Neural cell (in vitro differentiated cells): ENCODE data around the gene SEBOX. TPM values are rescaled to one million over a fixed set of nuclear protein-coding genes. Genes with fewer than 3 reads are reported as not detected.

Source experiments
- H2AFZ ChIP-seq: fragments of 200-600, 300-800 bp; sonication (generic), shearing (Covaris generic); 2 replicates; pipeline ENCODE4 v1.6.0; 2014; ENCODE audit warnings: low read depth, mild to moderate bottlenecking, antibody characterized with exemption, low read length, moderate library complexity
- H3F3A ChIP-seq: fragments of 200-600 bp; shearing (Covaris generic); 2 replicates; pipeline ENCODE4 v1.6.1; 2016; ENCODE audit warnings: mild to moderate bottlenecking, moderate library complexity, mixed read lengths, antibody characterized with exemption, low read length; ENCODE audit not compliant: insufficient read depth, poor library complexity, severe bottlenecking
- H3K27ac ChIP-seq: fragments of 200-600, 300-800 bp; sonication (generic), shearing (Covaris generic); 2 replicates; pipeline ENCODE4 v1.5.1; 2014; ENCODE audit warnings: mild to moderate bottlenecking, low read length, moderate library complexity
- H3K27me3 ChIP-seq: fragments of 300-800, 200-600 bp; sonication (generic), shearing (Covaris generic); 2 replicates; pipeline ENCODE4 v1.6.0; 2014; ENCODE audit warnings: mild to moderate bottlenecking, low read depth, low read length, moderate library complexity; ENCODE audit not compliant: insufficient read depth
- H3K36me3 ChIP-seq: fragments of 300-800, 200-600 bp; sonication (generic), shearing (Covaris generic); 2 replicates; pipeline ENCODE4 v1.5.1; 2014; ENCODE audit warnings: mild to moderate bottlenecking, antibody characterized with exemption, low read length, moderate library complexity; ENCODE audit not compliant: insufficient read depth
- H3K4me2 ChIP-seq: fragments of 300-800, 200-600 bp; sonication (generic), shearing (Covaris generic); 2 replicates; pipeline ENCODE4 v1.6.0; 2014; ENCODE audit warnings: mild to moderate bottlenecking, low read length
- H3K4me3 ChIP-seq: fragments of 300-800, 200-600 bp; sonication (generic), shearing (Covaris generic); 2 replicates; pipeline ENCODE4 v1.5.1; 2014; ENCODE audit warnings: mild to moderate bottlenecking, low read length, moderate library complexity
- H3K79me2 ChIP-seq: fragments of 200-600 bp; shearing (Covaris generic); replicated peaks from 2 replicates; pipeline ENCODE4 v1.6.0; 2014; ENCODE audit warnings: mild to moderate bottlenecking, low read length, moderate library complexity; ENCODE audit not compliant: insufficient read depth
- H3K9ac ChIP-seq: fragments of 300-800, 200-600 bp; sonication (generic), shearing (Covaris generic); 2 replicates; pipeline ENCODE4 v1.6.1; 2016; ENCODE audit warnings: mild to moderate bottlenecking, low read length, mixed read lengths
- H3K9me2 ChIP-seq: fragments of 200-600 bp; shearing (Covaris generic); 2 replicates; pipeline ENCODE4 v1.6.1; 2016; ENCODE audit warnings: mild to moderate bottlenecking, low read length, mixed read lengths; ENCODE audit not compliant: insufficient read depth
- H3K9me3 ChIP-seq: fragments of 200-600, 300-800 bp; sonication (generic), shearing (Covaris generic); 2 replicates; pipeline ENCODE4 v1.6.1; 2016; ENCODE audit warnings: mild to moderate bottlenecking, mixed run types, low read length, moderate library complexity, mixed read lengths
- H4K20me1 ChIP-seq: fragments of 200-600 bp; shearing (Covaris generic); 2 replicates; pipeline ENCODE4 v1.6.1; 2016; ENCODE audit warnings: mild to moderate bottlenecking, mixed run types; ENCODE audit not compliant: insufficient read depth
- CTCF ChIP-seq: fragments of 450-650 bp; IDR thresholded peaks from 2 replicates; pipeline ENCODE4 v1.5.1; 2014; ENCODE audit warnings: antibody characterized with exemption, mild to moderate bottlenecking, moderate library complexity; ENCODE audit not compliant: poor library complexity, severe bottlenecking
- EP300 ChIP-seq: fragments of 450-650 bp; conservative IDR thresholded peaks from 2 replicates; pipeline ENCODE4 v1.6.1; 2014; ENCODE audit warnings: antibody characterized with exemption, mild to moderate bottlenecking, moderate library complexity; ENCODE audit not compliant: poor library complexity, severe bottlenecking
- EZH2 ChIP-seq: fragments of 200-600, 300-800 bp; shearing (Covaris generic), sonication (generic); IDR thresholded peaks from 2 replicates; pipeline ENCODE4 v1.6.1; 2014; ENCODE audit warnings: antibody characterized with exemption, low read length, borderline replicate concordance, mild to moderate bottlenecking; ENCODE audit not compliant: insufficient read depth, poor library complexity, severe bottlenecking
- MXI1 ChIP-seq: fragments of 450-650 bp; conservative IDR thresholded peaks from 2 replicates; pipeline ENCODE4 v1.6.1; 2014; ENCODE audit warnings: antibody characterized with exemption, mild to moderate bottlenecking; ENCODE audit not compliant: poor library complexity, severe bottlenecking
- POLR2AphosphoS5 ChIP-seq: IDR thresholded peaks from 2 replicates; pipeline ENCODE4 v1.6.1; 2012
- RAD21 ChIP-seq: fragments of 450-650 bp; conservative IDR thresholded peaks from 2 replicates; pipeline ENCODE4 v1.6.1; 2014; ENCODE audit warnings: antibody characterized with exemption, mild to moderate bottlenecking, moderate library complexity
- REST ChIP-seq: IDR thresholded peaks from 2 replicates; pipeline ENCODE4 v1.6.1; 2012; ENCODE audit warnings: borderline replicate concordance
- SMC3 ChIP-seq: fragments of 450-650 bp; conservative IDR thresholded peaks from 2 replicates; pipeline ENCODE4 v1.6.1; 2014; ENCODE audit warnings: antibody characterized with exemption, mild to moderate bottlenecking, moderate library complexity; ENCODE audit not compliant: poor library complexity
- TAF1 ChIP-seq: IDR thresholded peaks from 2 replicates; pipeline ENCODE4 v1.6.1; 2012; ENCODE audit warnings: low read depth
- polyA plus RNA-seq: library from polyadenylated mRNA; depleted of rRNA; stranded (reverse); fragments of >200 nt; gene quantifications from 2 replicates; pipeline ENCODE4 v1.2.3, GENCODE V29; 2014

SEBOX gene
- polyA plus RNA-seq, 1 donor from 2014 or later = not detected

- H3F3A ChIP-seq = no peaks in the 10 kb centered on the region
- peaks cover 6% of the 10 kb centered on the region for H3K36me3 ChIP-seq
- peaks cover 20% of the 10 kb centered on the region for H3K79me2 ChIP-seq
- no peak overlapping the region for H3K27ac ChIP-seq
- TF ChIP-seq SMC3 = no peak
- TF ChIP-seq EZH2 = no peak
- TF ChIP-seq CTCF = no peak
- no peak for TF ChIP-seq TAF1
- TF ChIP-seq REST = no peak
- TF ChIP-seq RAD21 = no peak
- TF ChIP-seq POLR2AphosphoS5 = no peak
- no peak for TF ChIP-seq EP300
- no peak for TF ChIP-seq MXI1
- no peaks in the 10 kb centered on the region for H3K9me3 ChIP-seq
- no peaks in the 10 kb centered on the region for H3K9me2 ChIP-seq
- no peak overlapping the region for H3K4me2 ChIP-seq
- no peak overlapping the region for H3K9ac ChIP-seq
- no peaks in the 10 kb centered on the region for H4K20me1 ChIP-seq
- H3K4me3 ChIP-seq = no peak overlapping the region
- no peaks in the 10 kb centered on the region for H3K27me3 ChIP-seq
- H2AFZ ChIP-seq = no peak overlapping the region
Measured at GRCh38 chr17:28327031-28327607, 37.9 kb downstream of the SEBOX start.

GRCh38 chr17:28326114-28326513 is 38.9 kb downstream of the SEBOX start:
- peaks cover 29% of the 10 kb centered on the region for H3K79me2 ChIP-seq
- no peaks in the 10 kb centered on the region for H3K9me3 ChIP-seq

More at GRCh38 chr17:28326114-28326513, 38.9 kb downstream of the SEBOX start:
- Histone ChIP-seq H3K4me2 (no peak overlapping the region), H3K9me2 (no peaks in the 10 kb centered on the region), H3F3A (no peaks in the 10 kb centered on the region), H3K27ac (no peak overlapping the region), H3K27me3 (no peaks in the 10 kb centered on the region), H4K20me1 (no peaks in the 10 kb centered on the region), H3K36me3 (peaks cover 6% of the 10 kb centered on the region), H3K4me3 (no peak overlapping the region), H2AFZ (no peak overlapping the region), H3K9ac (no peak overlapping the region)
- TF ChIP-seq TAF1 (no peak), CTCF (no peak)
